Measurements from ENCODE around the gene SNRPD3. TPM values are rescaled to one million over a fixed set of nuclear protein-coding genes. Genes with fewer than 3 reads are reported as not detected.
"Not testable (repeated sequence)": the region's sequence is repeated elsewhere in the genome, so short reads cannot be mapped to it uniquely, and the experiment has no call there.

The SNRPD3 gene
- total RNA-seq, 1 experiment from 2014 or later = 339 TPM

DNA sequence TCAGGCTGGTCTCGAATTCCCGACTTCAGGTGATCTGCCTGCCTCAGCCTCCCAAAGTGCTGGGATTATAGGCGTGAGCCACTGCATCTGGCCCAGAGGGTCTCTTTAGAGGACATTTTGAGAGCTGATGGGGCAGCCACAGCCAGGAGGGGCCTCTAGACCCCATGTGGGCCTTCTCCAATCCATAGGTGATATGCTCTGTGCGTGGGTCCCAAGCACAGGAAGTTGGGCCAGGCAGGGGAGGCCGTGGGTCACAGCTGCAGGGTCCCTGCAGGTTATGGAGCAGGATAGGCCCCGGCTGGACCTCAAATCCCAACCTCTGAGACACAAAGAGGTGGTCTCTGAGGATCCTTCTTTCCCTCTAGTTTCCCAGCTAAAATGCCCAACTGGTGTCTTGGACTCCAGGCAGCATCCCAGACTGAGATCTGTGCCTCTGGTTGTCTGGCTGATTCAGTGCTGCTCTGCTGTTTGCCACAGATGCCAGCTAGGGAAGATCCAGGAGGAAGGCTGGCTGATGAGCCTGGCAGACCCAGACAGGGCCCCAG, 35.6 kb downstream of the SNRPD3 start:
- no peak for DNase-seq (ENCODE audit: low read depth)

DNA sequence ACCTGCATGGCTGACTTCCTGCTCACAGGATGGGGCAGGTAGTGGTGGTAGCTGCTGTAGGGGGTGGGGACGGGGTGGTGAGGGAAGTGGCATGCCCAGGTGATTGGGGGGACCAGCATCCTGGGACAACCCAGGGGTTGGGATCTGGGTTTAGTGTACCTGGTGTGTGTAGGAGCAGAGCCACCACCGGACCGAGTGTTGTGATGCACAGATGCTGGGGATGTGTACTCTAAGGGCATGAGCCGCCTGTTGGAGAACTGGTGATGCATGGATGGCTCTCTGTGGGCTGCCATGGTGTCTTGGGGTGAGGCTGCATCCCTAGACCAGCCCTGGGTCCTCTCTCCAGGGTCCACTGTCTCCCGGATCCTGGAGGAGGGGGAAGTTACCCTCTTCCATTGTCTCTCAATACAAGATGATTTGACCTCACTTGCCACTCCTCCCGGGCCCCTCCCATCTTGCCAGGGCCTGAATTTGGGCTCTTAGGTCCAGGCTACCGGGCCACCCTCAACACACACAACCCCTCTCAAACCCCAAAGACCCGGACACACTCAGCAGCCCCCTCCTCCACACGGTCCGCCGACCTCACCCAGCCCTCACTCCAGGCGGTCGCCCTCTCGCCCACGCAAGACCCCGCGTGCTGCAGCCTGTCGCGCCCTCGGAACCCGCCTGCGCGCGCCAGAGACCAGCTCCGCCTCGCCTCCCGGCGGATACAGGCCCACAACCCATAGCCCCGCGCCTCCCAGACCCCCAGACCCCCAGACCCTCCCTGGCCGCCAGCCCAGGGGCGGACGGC, 36.5 kb downstream of the SNRPD3 start:
- no peak for DNase-seq (ENCODE audit: low read depth)

- DNase-seq (ENCODE audit: low read depth) = peak; percentile 68
Observed at GRCh38 chr22:24592851-24593558, 37.2 kb downstream of the SNRPD3 start, which contains the start of gene LRRC75B. TSS of gene LRRC75B (minus strand) at chr22:24593073. CDS start at chr22:24593039, 34 bp downstream.

DNA sequence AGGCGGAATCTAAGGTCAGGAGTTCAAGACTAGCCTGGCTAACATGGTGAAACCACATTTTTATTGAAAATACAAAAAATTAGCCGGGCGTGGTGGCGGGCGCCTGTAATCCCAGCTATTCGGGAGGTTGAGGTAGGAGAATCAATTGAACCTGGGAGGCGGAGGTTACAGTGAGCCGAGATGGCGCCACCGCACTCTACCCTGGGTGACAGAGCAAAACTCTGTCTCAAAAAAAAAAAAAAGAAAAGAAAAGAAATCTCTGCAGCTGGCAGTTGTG, 37.7 kb downstream of the SNRPD3 start:
- not testable (repeated sequence) for DNase-seq (ENCODE audit: low read depth)

DNA sequence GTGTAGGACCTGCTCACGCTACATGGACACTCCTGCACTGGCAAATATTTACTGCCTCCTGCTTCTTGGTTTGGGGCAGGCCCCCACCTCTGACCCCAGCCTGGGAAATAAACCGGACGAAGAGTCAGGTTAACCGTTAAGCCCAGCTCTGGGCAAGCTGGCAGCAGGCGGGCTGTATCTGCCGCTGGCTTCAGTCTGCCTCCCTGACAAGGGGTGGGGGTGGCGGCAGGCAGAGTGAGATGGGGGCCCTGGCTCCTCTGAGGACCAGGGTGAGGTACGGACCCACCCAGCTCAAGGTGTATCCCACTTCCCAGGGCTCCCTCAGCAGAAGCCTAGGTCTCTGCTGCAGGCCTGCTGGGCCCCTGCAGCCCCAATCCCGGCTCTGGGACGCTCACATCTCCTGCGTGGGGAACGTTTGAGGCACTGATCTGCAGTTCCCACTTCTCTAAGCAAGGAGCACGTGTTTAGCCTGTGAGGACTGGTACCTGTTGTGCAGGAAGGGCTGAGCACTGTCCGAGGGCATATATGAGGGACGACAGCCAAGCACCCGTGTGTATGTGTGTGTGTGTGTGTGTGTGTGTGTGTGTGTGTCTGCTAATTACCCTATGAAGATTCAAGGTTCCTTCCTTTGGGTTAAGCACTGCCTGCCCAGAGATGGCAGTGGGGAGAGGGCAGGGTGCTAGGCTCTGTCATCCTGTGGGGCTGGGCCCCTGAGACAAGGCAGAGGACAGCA, 38.2 kb downstream of the SNRPD3 start:
- DNase-seq (ENCODE audit: low read depth) = no peak

- DNase-seq (ENCODE audit: low read depth) = no peak
Observed at GRCh38 chr22:24594569-24595120, 38.8 kb downstream of the SNRPD3 start.

GRCh38 chr22:24595228-24595627, 39.4 kb downstream of the SNRPD3 start:
- DNase-seq (ENCODE audit: low read depth) = no peak

DNA sequence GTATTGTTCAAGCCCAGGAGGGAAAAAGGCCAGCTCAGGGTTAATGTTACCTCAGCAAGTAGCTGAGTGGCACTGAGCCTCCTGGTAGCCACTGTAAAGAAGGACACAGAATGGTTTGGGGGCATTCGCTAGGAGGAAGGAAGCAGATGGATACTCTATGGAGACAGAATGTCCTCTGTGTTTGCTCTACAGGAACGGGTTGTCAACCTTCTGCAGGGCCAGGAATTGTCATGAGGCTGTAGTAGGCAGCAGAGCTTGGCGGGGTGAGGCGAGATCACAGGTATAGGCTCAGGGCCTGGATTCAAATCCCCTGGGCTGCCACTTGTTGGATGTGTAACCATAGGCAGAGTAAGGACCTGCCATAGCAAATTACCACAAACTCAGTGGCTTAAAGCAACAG, 40.1 kb downstream of the SNRPD3 start:
- DNase-seq (ENCODE audit: low read depth) = no peak

DNA sequence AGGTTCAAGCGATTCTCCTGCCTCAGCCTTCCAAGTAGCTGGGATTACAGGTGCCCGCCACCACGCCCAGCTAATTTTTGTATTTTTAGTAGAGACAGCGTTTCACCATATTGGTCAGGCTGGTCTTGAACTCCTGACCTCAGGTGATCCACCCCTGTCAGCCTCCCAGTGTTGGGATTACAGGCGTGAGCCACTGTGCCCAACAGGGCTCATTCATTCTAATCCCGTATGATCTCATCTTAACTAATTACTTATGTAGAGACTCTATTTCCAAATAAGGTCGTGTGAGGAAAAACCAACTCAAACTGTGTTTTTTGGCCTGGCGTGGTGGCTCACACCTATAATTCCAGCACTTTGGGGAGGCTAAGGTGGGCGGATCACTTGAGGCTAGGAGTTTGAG, 41.3 kb downstream of the SNRPD3 start:
- not testable (repeated sequence) for DNase-seq (ENCODE audit: low read depth)

GRCh38 chr22:24599514-24599913, 43.7 kb downstream of the SNRPD3 start:
- no peak for DNase-seq (ENCODE audit: low read depth)

DNA sequence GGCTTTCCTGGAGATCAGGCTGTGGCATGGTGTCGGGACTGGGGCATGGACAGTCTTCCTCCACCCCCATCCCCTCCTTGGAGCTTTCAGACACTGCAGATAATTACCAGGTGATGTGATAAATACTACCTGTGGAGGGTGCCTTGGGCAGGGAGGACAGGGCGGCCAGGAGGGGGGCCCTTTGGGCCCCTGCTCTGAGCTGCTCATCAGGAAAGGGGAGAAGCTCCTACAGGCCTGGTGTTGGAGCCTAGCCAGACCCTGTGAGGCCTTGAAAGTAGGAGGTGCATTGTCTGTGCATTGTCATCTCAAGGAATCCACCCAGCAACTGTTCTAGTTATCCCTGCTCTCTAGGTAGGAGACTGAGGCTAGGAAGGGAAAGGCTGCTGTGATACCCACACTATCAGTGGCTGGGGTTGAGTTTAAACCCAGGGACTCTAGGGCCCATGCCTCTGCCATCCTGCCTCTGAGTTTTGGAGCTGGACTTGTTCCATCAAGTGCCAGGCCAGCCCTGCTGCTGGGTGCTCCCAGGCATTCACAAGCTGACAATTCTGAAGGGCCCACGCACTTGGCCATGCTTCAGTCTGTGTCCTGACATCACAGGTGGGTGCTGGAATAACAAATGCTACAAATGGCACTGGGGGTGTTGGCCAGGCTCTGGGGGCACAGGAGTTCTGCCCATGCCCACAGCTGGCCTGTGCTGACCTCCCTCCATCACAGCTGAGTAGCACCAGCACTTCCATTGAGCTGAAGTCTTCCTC, 44.3 kb downstream of the SNRPD3 start:
- DNase-seq (ENCODE audit: low read depth) = not testable (repeated sequence)

DNA sequence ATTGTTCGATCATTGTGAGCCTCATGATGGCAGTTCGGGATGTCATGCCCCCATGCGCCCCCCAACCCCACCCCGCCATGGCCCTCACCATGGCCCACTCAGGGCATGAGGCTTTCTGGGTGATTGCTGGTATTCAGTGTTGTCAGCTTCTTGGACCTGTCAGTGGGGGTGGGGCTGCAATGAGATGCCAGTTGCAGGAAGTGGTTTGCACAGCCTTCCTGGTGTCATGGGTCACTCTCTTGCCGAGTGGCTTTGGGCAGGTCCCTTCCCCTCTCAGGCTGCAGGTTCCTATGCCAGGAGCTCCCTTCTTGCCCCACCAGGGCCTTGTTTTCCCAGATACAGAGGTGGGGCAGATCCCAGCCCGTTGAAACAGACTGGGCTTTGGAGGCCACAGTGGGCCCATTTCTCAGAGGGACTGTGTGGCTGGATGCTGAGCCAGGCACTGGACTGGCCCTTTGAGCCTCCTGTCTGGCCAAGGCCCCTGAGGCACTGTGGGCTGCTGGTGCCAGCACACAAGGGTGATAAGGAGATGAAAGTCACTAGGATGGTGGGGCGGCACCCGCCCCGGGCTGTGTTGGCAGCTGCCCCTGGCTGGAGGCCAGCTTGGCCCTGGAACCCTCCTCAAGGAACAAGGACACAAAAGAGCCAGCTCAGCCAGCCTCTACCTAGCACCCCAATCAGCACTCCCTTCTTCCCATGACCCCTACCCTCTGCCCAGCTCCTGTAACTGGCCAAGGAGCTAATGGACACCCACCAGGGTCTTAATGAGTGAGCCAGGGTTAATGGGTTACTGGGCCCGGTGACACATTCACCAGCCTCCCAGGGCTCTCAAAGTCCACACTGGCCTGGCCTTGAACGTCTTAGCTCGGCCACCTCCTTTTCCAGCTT, 45.7 kb downstream of the SNRPD3 start:
- no peak for DNase-seq (ENCODE audit: low read depth)

- not testable (repeated sequence) for DNase-seq (ENCODE audit: low read depth)
Observed at GRCh38 chr22:24602105-24602749, 46.4 kb downstream of the SNRPD3 start.

GRCh38 chr22:24602847-24603769, 47.3 kb downstream of the SNRPD3 start, which contains the start of gene GGT1:
TSS of gene GGT1 (plus strand) at chr22:24603193. CDS start at chr22:24611082, 7,889 bp downstream.
- not testable (repeated sequence) for DNase-seq (ENCODE audit: low read depth)

- DNase-seq (ENCODE audit: low read depth) = peak; percentile 38
Observed at GRCh38 chr22:24603770-24604629, 48.2 kb downstream of the SNRPD3 start.

DNA sequence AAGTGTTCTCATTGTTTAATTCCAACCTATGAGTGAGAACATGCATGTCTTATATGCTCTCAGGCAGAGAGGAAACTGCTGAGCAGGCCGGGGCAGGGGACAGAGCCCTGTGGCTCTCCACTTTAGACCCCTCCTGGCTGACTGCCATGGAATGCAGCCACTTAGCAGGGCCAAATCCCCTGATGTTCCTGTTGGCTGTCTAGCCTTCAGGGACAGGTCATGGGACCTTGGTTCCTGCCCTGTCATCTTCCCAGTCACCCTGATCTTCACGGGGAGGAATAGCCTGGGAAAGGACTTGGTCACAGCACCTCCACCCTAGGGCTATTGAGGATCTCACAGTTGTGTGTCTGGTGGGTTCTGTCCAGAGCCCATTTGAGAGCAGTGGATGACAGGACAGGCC, 50.5 kb downstream of the SNRPD3 start:
- not testable (repeated sequence) for DNase-seq (ENCODE audit: low read depth)

- peak; percentile 59 for DNase-seq (ENCODE audit: low read depth)
Observed at GRCh38 chr22:24607429-24607983, 51.7 kb downstream of the SNRPD3 start.

Measured in HT1080 (cell line).